Heart left ventricle (tissue), 16 donors: ENCODE measurements around the gene ARRDC4. TPM values are rescaled to one million over a fixed set of nuclear protein-coding genes. Genes with fewer than 3 reads are reported as not detected.

Experiments
- ATAC-seq, 4 donors: fragments of 200-7000 bp; cut with Tn5 transposase; one replicate each; pipeline ENCODE4 v1.9.1; 2020 to 2022; ENCODE audit warnings: moderate library complexity in 4 of 4, mild to moderate bottlenecking in 3 of 4, moderate number of reproducible peaks in 1 of 4
- DNase-seq, 5 donors: peaks; one replicate each; pipeline ENCODE4 v3.0.0-alpha.2; 2020
- H3K27ac ChIP-seq, 12 donors: fragments of 200-600 bp; sonication (generic) in 4 of 12; one replicate each; pipeline versions ENCODE4 v1.5.0 to v1.8.0; 2016 to 2022; ENCODE audit warnings: mild to moderate bottlenecking in 2 of 12
- H3K27me3 ChIP-seq, 9 donors: fragments of 200-600 bp; sonication (generic) in 2 of 9; one replicate each; pipeline versions ENCODE4 v1.5.1 to v1.8.0; 2016 to 2022; ENCODE audit warnings: mild to moderate bottlenecking in 3 of 9
- H3K36me3 ChIP-seq, 9 donors: fragments of 200-600 bp; sonication (generic) in 2 of 9; one replicate each; pipeline versions ENCODE4 v1.5.0 to v1.8.0; 2018 to 2022; ENCODE audit warnings: mild to moderate bottlenecking in 2 of 9
- H3K4me1 ChIP-seq, 12 donors: fragments of 200-600 bp; sonication (generic) in 4 of 12; one replicate each; pipeline versions ENCODE4 v1.5.0 to v1.8.0; 2016 to 2022; ENCODE audit warnings: mild to moderate bottlenecking in 3 of 12
- H3K4me3 ChIP-seq, 12 donors: fragments of 200-600 bp; sonication (generic) in 4 of 12; one replicate each; pipeline versions ENCODE4 v1.5.0 to v1.8.0; 2017 to 2022; ENCODE audit warnings: mild to moderate bottlenecking in 9 of 12, moderate library complexity in 4 of 12
- H3K9me3 ChIP-seq, 12 donors: fragments of 200-600 bp; sonication (generic) in 4 of 12; one replicate each; pipeline versions ENCODE4 v1.5.0 to v1.8.0; 2016 to 2022; ENCODE audit warnings: mild to moderate bottlenecking in 1 of 12
- CTCF ChIP-seq, 12 donors: fragments of 200-600 bp; sonication (generic) in 4 of 12; IDR thresholded peaks; one replicate each; pipeline versions ENCODE4 v1.5.0 to v1.8.0; 2018 to 2022; ENCODE audit warnings: antibody characterized with exemption in 12 of 12, mild to moderate bottlenecking in 5 of 12
- POLR2A ChIP-seq, 2 donors: fragments of 450-650 bp; IDR thresholded peaks; one replicate each; pipeline ENCODE4 v1.6.1; 2017; ENCODE audit warnings: antibody characterized with exemption in 2 of 2, mild to moderate bottlenecking in 2 of 2, moderate library complexity in 2 of 2
- WGBS, 4 donors: extraction: QIAGEN DNeasy Blood & Tissue Kit in 2 of 4; methylation state at CpG; one replicate each; pipeline versions ENCODE4 v1.1.5 to v1.1.7; 2013 to 2018; 5-methylcytosine and 5-hydroxymethylcytosine counted together
- intact Hi-C, 10 donors: fragments of 100-400 bp; cut with DNase I; formaldehyde crosslinking; loops; one replicate each; pipeline versions ENCODE4 v1.11.1 to v1.14.2; 2022
- long read RNA-seq, 3 donors: library from polyadenylated mRNA; unstranded; transcript quantifications; one replicate each; pipeline ENCODE4 v2.0.0, GENCODE V29; 2020 to 2021
- polyA plus RNA-seq, 2 donors: library from polyadenylated mRNA; stranded (reverse); fragments of 200-250 nt; gene quantifications; one replicate each; pipeline ENCODE4 v1.2.3, GENCODE V29; 2013
- total RNA-seq, 9 donors: library from RNA; depleted of rRNA in 2 of 9; stranded (reverse); fragments of >200 nt in 2 of 9; fragmentation: NEBNext Ultra II Directional in 3 of 9; extraction: Animal tissue kit (Norgen Biotek cat#: 25700) in 3 of 9; gene quantifications; one replicate each; pipeline versions ENCODE4 v1.1.0 to v1.2.4, GENCODE V29; 2016 to 2023
- donor health status: ischemic (EF 13 %, LVEDD 7.1; RV severe dilation, severe dysfunction).
- donor health status: healthy with polysubstance abuse.
- donor health status: DM: no; HTN: yes; CAD: no.
- donor health status: DM: no; HTN: no; CAD: no.
- donor health status: ischemic (EF 25% LVEDD 6.9; RV normal size, moderate dysfunction).
- donor health status: ischemic (EF 25% LVEDD 5.7; RV mildly dilated, moderate dysfunction).
- donor health status: healthy.
- donor health status: DM: yes; HTN: yes; CAD: no.
- donor health status: ischemic (EF 35%, LVEDD 5.7; RV mildly dilated, moderate dysfunction).
- donor health status: nonischemic (EF 11% LVEDD 7.7; RV severe dilation, severe dysfunction).
- donor health status: DM: yes; HTN: yes; CAD: no.
- donor health status: PGD.
- donor health status: ischemic (EF 29% LVEDD 5.4; RV normal size, mild dysfunction).
- donor health status: nonischemic (EF 23%, LVEDD 6.1; RV moderate dilation, normal function).

ARRDC4 gene
- total RNA-seq (10 to 100 TPM in 8 of 9 donors, 1 to 10 TPM in 1; 9.7 to 49.6 (median 19.0) TPM), polyA plus RNA-seq (10 to 100 TPM; 11.2 to 17.6 TPM)
- long read RNA-seq, donor 1, full-length matches to known transcripts: 10 of 15 reads
- long read RNA-seq, donor 1, partial matches to known transcripts: 4 of 15 reads
- long read RNA-seq, donor 1, other reads (novel, unspliced or antisense): 1 of 15 reads
- long read RNA-seq, donor 2, partial matches to known transcripts: 2 of 4 reads
- long read RNA-seq, donor 2, other reads (novel, unspliced or antisense): 2 of 4 reads
- long read RNA-seq, donor 3, full-length matches to known transcripts: 44 of 50 reads
- long read RNA-seq, donor 3, partial matches to known transcripts: 2 of 50 reads
- long read RNA-seq, donor 3, other reads (novel, unspliced or antisense): 4 of 50 reads

GRCh38 chr15:97960364-97961066, at the start of gene ARRDC4:
ARRDC4 (plus strand) TSS chr15:97960703; CDS start chr15:97960862, 159 bp downstream.
- H3K4me1 ChIP-seq: peaks cover 0 to 44% (median 24%) of the 10 kb centered on the region in 12 donors
- intact Hi-C loops: loop anchor here in 2 of 10 donors (1.0 to 10.0 kb wide), 2 partner anchors 56 to 116 kb away; no protein-coding TSS in a partner anchor
- peak; percentile 99 to 100 (median 99) for ATAC-seq
- no peaks in the 10 kb centered on the region for H3K27me3 ChIP-seq
- H3K36me3 ChIP-seq: peaks cover 0 to 1% (median 0%) of the 10 kb centered on the region in 9 donors
- no peaks in the 10 kb centered on the region for H3K9me3 ChIP-seq
- peak within 1 kb of the TSS; percentile 64 to 99 (median 92) for H3K4me3 ChIP-seq
- DNase-seq: peak; percentile 100
- peak; percentile 59 to 93 for TF ChIP-seq POLR2A (IDR thresholded peaks at IDR 0.05)
- no peak for TF ChIP-seq CTCF (IDR thresholded peaks at IDR 0.05)
- 0 to 1% (median 1%) methylated on average over 28 to 69 of the region's 69 CpGs for WGBS, 4 donors
- peak within 1 kb of the TSS; percentile 79 to 98 (median 92) for H3K27ac ChIP-seq

- DNase-seq: no peak
- Histone ChIP-seq H3K9me3 (no peaks in the 10 kb centered on the region), H3K36me3 (no peaks in the 10 kb centered on the region), H3K4me1 (peaks cover 0 to 7% (median 0%) of the 10 kb centered on the region in 12 donors), H3K4me3 (no peak overlapping the region), H3K27me3 (peaks cover 0 to 17% (median 3%) of the 10 kb centered on the region in 9 donors), H3K27ac (no peak overlapping the region)
- TF ChIP-seq POLR2A (IDR thresholded peaks at IDR 0.05) (no peak), CTCF (IDR thresholded peaks at IDR 0.05) (no peak)
- no peak for ATAC-seq
- 60 to 65% (median 63%) methylated on average over 6 of the region's 6 CpGs for WGBS, 4 donors
- intact Hi-C loops: loop anchor here in 1 of 10 donors (5.0 kb wide), 1 partner anchor 263 kb away; no protein-coding TSS in a partner anchor
Observed at GRCh38 chr15:97914711-97915110, 45.8 kb upstream of the ARRDC4 start.

GRCh38 chr15:97915261-97915660, 45.2 kb upstream of the ARRDC4 start:
- no peak for DNase-seq
- Histone ChIP-seq H3K36me3 (no peaks in the 10 kb centered on the region), H3K27me3 (peaks cover 0 to 15% (median 3%) of the 10 kb centered on the region in 9 donors), H3K27ac (no peak overlapping the region), H3K9me3 (no peaks in the 10 kb centered on the region), H3K4me3 (no peak overlapping the region), H3K4me1 (peaks cover 0 to 7% (median 0%) of the 10 kb centered on the region in 12 donors)
- no peak for TF ChIP-seq CTCF (IDR thresholded peaks at IDR 0.05)
- TF ChIP-seq POLR2A (IDR thresholded peaks at IDR 0.05): no peak
- WGBS, 4 donors: 74 to 77% (median 76%) methylated on average over 5 of the region's 5 CpGs
- no peak for ATAC-seq
- intact Hi-C loops: no loop called here
